Measurements from ENCODE around the gene SESTD1.

- TF ChIP-seq CTCF (IDR thresholded peaks at IDR 0.05; ENCODE audit: low read length) (no peak), EZH2 (IDR thresholded peaks at IDR 0.05; ENCODE audit: borderline replicate concordance, low read length) (no peak)
Observed at GRCh38 chr2:179140571-179140970, 124.1 kb downstream of the SESTD1 start.

Data from OCI-LY1 (cell line).